Activated naive CD8-positive, alpha-beta T cell treated with anti-CD3 and anti-CD28 coated beads, Interleukin-2, amount 10 ng/mL, durations not matched to agents 7 days and 5 days (primary cell): ENCODE measurements around the gene AXDND1. TPM values are rescaled to one million over a fixed set of nuclear protein-coding genes. Genes with fewer than 3 reads are reported as not detected.

Source experiments
- ATAC-seq: fragments of 150-1000 bp; cut with Tn5 transposase; one replicate; pipeline ENCODE4 v1.10.0; 2021; ENCODE audit warnings: low read depth, moderate library complexity
- POLR2A ChIA-PET: fragments of 350-600 bp; sonication (Branson Sonifier 250); formaldehyde crosslinking; loops from one replicate; lab custom pipeline; 2021; ENCODE audit warnings: antibody characterized with exemption; lab: Charles Lee
- DNase-seq: peaks from one replicate; pipeline ENCODE4 v3.0.0; 2021
- H3K27ac Mint-ChIP-seq: one replicate; pipeline ENCODE4 v1.8.0; 2022; ENCODE audit warnings: mild to moderate bottlenecking, mixed read lengths
- H3K27me3 Mint-ChIP-seq: one replicate; pipeline ENCODE4 v1.8.0; 2022; ENCODE audit warnings: mild to moderate bottlenecking, moderate library complexity, mixed read lengths
- H3K36me3 Mint-ChIP-seq: one replicate; pipeline ENCODE4 v1.8.0; 2021; ENCODE audit warnings: mild to moderate bottlenecking, mixed read lengths
- H3K4me1 Mint-ChIP-seq: one replicate; pipeline ENCODE4 v1.8.0; 2021; ENCODE audit warnings: mixed read lengths
- H3K4me3 Mint-ChIP-seq: one replicate; pipeline ENCODE4 v1.8.0; 2022; ENCODE audit warnings: mild to moderate bottlenecking, moderate library complexity, mixed read lengths
- H3K9me3 Mint-ChIP-seq: one replicate; pipeline ENCODE4 v1.8.0; 2021; ENCODE audit warnings: mixed read lengths
- total RNA-seq, 2 experiments: library from RNA; stranded (reverse); gene quantifications; one replicate each; pipeline ENCODE4 v1.2.3, GENCODE V29; 2021

The AXDND1 gene
- total RNA-seq: under 1 TPM; 0.64 to 0.85 TPM

GRCh38 chr1:179365342-179366092 is at the start of gene AXDND1:
Gene AXDND1, plus strand, starts transcription at chr1:179365971. Its CDS starts 539 bp downstream, at chr1:179366510.
- Mint-ChIP-seq H3K9me3 (no peaks in the 10 kb centered on the region), H3K27me3 (no peaks in the 10 kb centered on the region), H3K4me1 (peaks cover 8% of the 10 kb centered on the region), H3K27ac (peak within 1 kb of the TSS; percentile 99), H3K4me3 (peak within 1 kb of the TSS; percentile 86), H3K36me3 (no peaks in the 10 kb centered on the region)
- POLR2A ChIA-PET: interaction anchor here (0.7 to 3.0 kb wide), 7 partner anchors 13 to 284 kb away, joined by 3 to 24 read pairs (median 3); partner anchors contain the start of genes SOAT1 and TOR3A
- ATAC-seq (peak; percentile 93), DNase-seq (peak; percentile 86)

GRCh38 chr1:179318491-179318890 is 47.3 kb upstream of the AXDND1 start:
- H3K4me3 Mint-ChIP-seq: no peak overlapping the region
- peaks cover 24% of the 10 kb centered on the region for H3K4me1 Mint-ChIP-seq
- DNase-seq (no peak), ATAC-seq (no peak)
- H3K9me3 Mint-ChIP-seq: peaks cover 5% of the 10 kb centered on the region
- H3K36me3 Mint-ChIP-seq: peaks cover 45% of the 10 kb centered on the region
- no peaks in the 10 kb centered on the region for H3K27me3 Mint-ChIP-seq
- POLR2A ChIA-PET: interaction anchor here (0.8 kb wide), 1 partner anchor 19 kb away, joined by 6 read pairs; no protein-coding TSS in a partner anchor
- H3K27ac Mint-ChIP-seq: no peak overlapping the region

- Mint-ChIP-seq H3K27ac (no peak overlapping the region), H3K4me3 (no peak overlapping the region), H3K36me3 (peaks cover 43% of the 10 kb centered on the region), H3K27me3 (no peaks in the 10 kb centered on the region), H3K9me3 (peaks cover 5% of the 10 kb centered on the region), H3K4me1 (peaks cover 19% of the 10 kb centered on the region)
- DNase-seq (no peak), ATAC-seq (no peak)
- POLR2A ChIA-PET: no interaction called here
These were observed 44.1 kb upstream of the AXDND1 start for GRCh38 chr1:179321533-179322216.

- POLR2A ChIA-PET: no interaction called here
- no peak for ATAC-seq
These were observed 43.2 kb upstream of the AXDND1 start for GRCh38 chr1:179322557-179322956.

GRCh38 chr1:179323436-179323835 is 42.3 kb upstream of the AXDND1 start:
- Mint-ChIP-seq H3K36me3 (peaks cover 53% of the 10 kb centered on the region), H3K9me3 (peaks cover 5% of the 10 kb centered on the region), H3K4me3 (no peak overlapping the region), H3K27ac (no peak overlapping the region), H3K27me3 (no peaks in the 10 kb centered on the region), H3K4me1 (peaks cover 18% of the 10 kb centered on the region)
- ATAC-seq (no peak), DNase-seq (no peak)
- POLR2A ChIA-PET: no interaction called here

More at GRCh38 chr1:179322557-179322956, 43.2 kb upstream of the AXDND1 start:
- no peak overlapping the region for H3K4me3 Mint-ChIP-seq
- no peak overlapping the region for H3K27ac Mint-ChIP-seq
- H3K9me3 Mint-ChIP-seq: peaks cover 5% of the 10 kb centered on the region
- no peaks in the 10 kb centered on the region for H3K27me3 Mint-ChIP-seq
- DNase-seq: no peak
- peaks cover 19% of the 10 kb centered on the region for H3K4me1 Mint-ChIP-seq
- peaks cover 47% of the 10 kb centered on the region for H3K36me3 Mint-ChIP-seq

- Mint-ChIP-seq H3K4me3 (no peak overlapping the region), H3K4me1 (peaks cover 20% of the 10 kb centered on the region), H3K36me3 (peaks cover 64% of the 10 kb centered on the region), H3K27me3 (no peaks in the 10 kb centered on the region), H3K27ac (no peak overlapping the region), H3K9me3 (peaks cover 9% of the 10 kb centered on the region)
- ATAC-seq: no peak
- DNase-seq: no peak
- POLR2A ChIA-PET: no interaction called here
These were observed 39.9 kb upstream of the AXDND1 start for GRCh38 chr1:179325836-179326235.

GRCh38 chr1:179326746-179327145 is 39.0 kb upstream of the AXDND1 start:
- no peak overlapping the region for H3K4me3 Mint-ChIP-seq
- peaks cover 4% of the 10 kb centered on the region for H3K9me3 Mint-ChIP-seq
- POLR2A ChIA-PET: no interaction called here
- H3K27ac Mint-ChIP-seq: no peak overlapping the region
- no peaks in the 10 kb centered on the region for H3K27me3 Mint-ChIP-seq
- H3K4me1 Mint-ChIP-seq: peaks cover 13% of the 10 kb centered on the region
- DNase-seq (no peak), ATAC-seq (no peak)
- peaks cover 60% of the 10 kb centered on the region for H3K36me3 Mint-ChIP-seq

GRCh38 chr1:179327196-179327595 is 38.6 kb upstream of the AXDND1 start:
- no peak overlapping the region for H3K4me3 Mint-ChIP-seq
- ATAC-seq (no peak), DNase-seq (no peak)

GRCh38 chr1:179327679-179328078 is 38.1 kb upstream of the AXDND1 start:
- H3K4me1 Mint-ChIP-seq: peaks cover 10% of the 10 kb centered on the region
- ATAC-seq: no peak

More at GRCh38 chr1:179327196-179327595, 38.6 kb upstream of the AXDND1 start:
- POLR2A ChIA-PET: no interaction called here
- H3K27ac Mint-ChIP-seq: no peak overlapping the region
- peaks cover 4% of the 10 kb centered on the region for H3K9me3 Mint-ChIP-seq
- H3K36me3 Mint-ChIP-seq: peaks cover 57% of the 10 kb centered on the region
- H3K27me3 Mint-ChIP-seq: no peaks in the 10 kb centered on the region
- H3K4me1 Mint-ChIP-seq: peaks cover 11% of the 10 kb centered on the region

GRCh38 chr1:179329862-179330261 is 35.9 kb upstream of the AXDND1 start:
- POLR2A ChIA-PET: no interaction called here
- Mint-ChIP-seq H3K4me3 (no peak overlapping the region), H3K27ac (no peak overlapping the region), H3K9me3 (peaks cover 5% of the 10 kb centered on the region), H3K4me1 (peaks cover 14% of the 10 kb centered on the region), H3K36me3 (peaks cover 65% of the 10 kb centered on the region), H3K27me3 (no peaks in the 10 kb centered on the region)
- DNase-seq (no peak), ATAC-seq (no peak)

More at GRCh38 chr1:179327679-179328078, 38.1 kb upstream of the AXDND1 start:
- Mint-ChIP-seq H3K4me3 (no peak overlapping the region), H3K36me3 (peaks cover 56% of the 10 kb centered on the region), H3K27me3 (no peaks in the 10 kb centered on the region), H3K27ac (no peak overlapping the region), H3K9me3 (peaks cover 4% of the 10 kb centered on the region)
- DNase-seq: no peak
- POLR2A ChIA-PET: interaction anchor here (0.8 kb wide), 1 partner anchor 32 kb away, joined by 3 read pairs; no protein-coding TSS in a partner anchor

GRCh38 chr1:179334440-179334839 is 31.3 kb upstream of the AXDND1 start:
- H3K36me3 Mint-ChIP-seq: peaks cover 46% of the 10 kb centered on the region
- POLR2A ChIA-PET: interaction anchor here (0.7 kb wide), 1 partner anchor 19 kb away, joined by 6 read pairs; no protein-coding TSS in a partner anchor
- H3K4me1 Mint-ChIP-seq: peaks cover 17% of the 10 kb centered on the region
- peaks cover 5% of the 10 kb centered on the region for H3K9me3 Mint-ChIP-seq
- DNase-seq: no peak
- no peak overlapping the region for H3K27ac Mint-ChIP-seq
- no peaks in the 10 kb centered on the region for H3K27me3 Mint-ChIP-seq
- no peak overlapping the region for H3K4me3 Mint-ChIP-seq
- no peak for ATAC-seq

GRCh38 chr1:179337288-179337687 is 28.5 kb upstream of the AXDND1 start:
- POLR2A ChIA-PET: no interaction called here
- Mint-ChIP-seq H3K4me1 (peaks cover 15% of the 10 kb centered on the region), H3K4me3 (no peak overlapping the region), H3K9me3 (peaks cover 1% of the 10 kb centered on the region), H3K27me3 (no peaks in the 10 kb centered on the region), H3K36me3 (peaks cover 32% of the 10 kb centered on the region), H3K27ac (no peak overlapping the region)
- ATAC-seq (no peak), DNase-seq (no peak)

GRCh38 chr1:179337942-179338560 is 27.7 kb upstream of the AXDND1 start:
- Mint-ChIP-seq H3K27me3 (no peaks in the 10 kb centered on the region), H3K9me3 (peaks cover 1% of the 10 kb centered on the region), H3K4me3 (no peak overlapping the region), H3K4me1 (peaks cover 12% of the 10 kb centered on the region), H3K27ac (no peak overlapping the region), H3K36me3 (peaks cover 27% of the 10 kb centered on the region)
- ATAC-seq: no peak
- POLR2A ChIA-PET: no interaction called here
- no peak for DNase-seq
